ENCODE measurements around the gene IL17RE. TPM values are rescaled to one million over a fixed set of nuclear protein-coding genes. Genes with fewer than 3 reads are reported as not detected.

Gene IL17RE
- polyA plus RNA-seq, 1 experiment: 2.0 TPM

DNA sequence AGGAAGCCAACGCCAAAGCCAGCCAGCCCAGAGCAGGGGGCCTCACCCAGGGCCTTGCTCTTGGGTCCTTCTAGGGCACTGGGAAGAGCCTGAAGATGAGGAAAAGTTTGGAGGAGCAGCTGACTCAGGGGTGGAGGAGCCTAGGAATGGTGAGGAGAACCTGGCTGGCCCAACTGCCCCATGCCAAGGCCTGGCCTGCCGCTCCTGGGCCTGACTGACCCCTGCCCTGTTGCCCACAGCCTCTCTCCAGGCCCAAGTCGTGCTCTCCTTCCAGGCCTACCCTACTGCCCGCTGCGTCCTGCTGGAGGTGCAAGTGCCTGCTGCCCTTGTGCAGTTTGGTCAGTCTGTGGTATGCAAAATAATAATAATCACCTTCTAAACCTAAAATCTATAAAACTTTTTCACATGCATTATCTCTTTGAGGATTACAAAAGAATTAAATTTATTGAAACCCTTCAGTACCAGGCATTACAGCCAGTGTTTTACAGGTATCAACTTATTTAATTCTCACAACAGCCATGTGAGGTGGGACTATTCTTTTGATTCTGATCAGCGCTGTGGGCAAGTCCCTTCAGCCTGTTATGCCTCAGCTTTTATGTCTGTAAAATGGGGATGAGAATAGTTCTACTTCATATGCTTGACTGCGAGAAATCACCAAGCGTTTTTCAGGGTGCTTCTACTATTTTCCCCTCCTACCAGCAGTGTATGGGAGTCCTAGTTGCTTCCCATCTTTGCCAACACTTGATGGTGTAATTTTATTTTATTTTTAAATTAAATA, 15.8 kb downstream of the IL17RE start:
- ChIA-PET CTCF (no interaction called here), POLR2A (no interaction called here)
- H3K27ac ChIP-seq (ENCODE audit: low read depth, low read length): no peak overlapping the region
- TF ChIP-seq, protein P1, sequence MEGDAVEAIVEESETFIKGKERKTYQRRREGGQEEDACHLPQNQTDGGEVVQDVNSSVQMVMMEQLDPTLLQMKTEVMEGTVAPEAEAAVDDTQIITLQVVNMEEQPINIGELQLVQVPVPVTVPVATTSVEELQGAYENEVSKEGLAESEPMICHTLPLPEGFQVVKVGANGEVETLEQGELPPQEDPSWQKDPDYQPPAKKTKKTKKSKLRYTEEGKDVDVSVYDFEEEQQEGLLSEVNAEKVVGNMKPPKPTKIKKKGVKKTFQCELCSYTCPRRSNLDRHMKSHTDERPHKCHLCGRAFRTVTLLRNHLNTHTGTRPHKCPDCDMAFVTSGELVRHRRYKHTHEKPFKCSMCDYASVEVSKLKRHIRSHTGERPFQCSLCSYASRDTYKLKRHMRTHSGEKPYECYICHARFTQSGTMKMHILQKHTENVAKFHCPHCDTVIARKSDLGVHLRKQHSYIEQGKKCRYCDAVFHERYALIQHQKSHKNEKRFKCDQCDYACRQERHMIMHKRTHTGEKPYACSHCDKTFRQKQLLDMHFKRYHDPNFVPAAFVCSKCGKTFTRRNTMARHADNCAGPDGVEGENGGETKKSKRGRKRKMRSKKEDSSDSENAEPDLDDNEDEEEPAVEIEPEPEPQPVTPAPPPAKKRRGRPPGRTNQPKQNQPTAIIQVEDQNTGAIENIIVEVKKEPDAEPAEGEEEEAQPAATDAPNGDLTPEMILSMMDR (IDR thresholded peaks at IDR 0.05; ENCODE audit: low read depth, low read length): no peak
- DNase-seq (ENCODE audit: low read depth, low spot score): no peak
- no peak overlapping the region for H3K4me3 ChIP-seq (ENCODE audit: low read depth, low read length)
- H3K9me3 ChIP-seq (ENCODE audit: control insufficient read depth, insufficient read depth, low read length): no peaks in the 10 kb centered on the region; the same call in 1 of the 2 replicates
- no peaks in the 10 kb centered on the region for H3K27me3 ChIP-seq (ENCODE audit: control insufficient read depth, insufficient read depth, low read length)

- ChIA-PET CTCF (no interaction called here), POLR2A (no interaction called here)
- no peak for DNase-seq (ENCODE audit: low read depth, low spot score)
- no peaks in the 10 kb centered on the region for H3K27me3 ChIP-seq (ENCODE audit: control insufficient read depth, insufficient read depth, low read length)
- TF ChIP-seq, protein P1 (IDR thresholded peaks at IDR 0.05; ENCODE audit: low read depth, low read length): no peak
- H3K9me3 ChIP-seq (ENCODE audit: control insufficient read depth, insufficient read depth, low read length): no peaks in the 10 kb centered on the region; the same call in 1 of the 2 replicates
- H3K4me3 ChIP-seq (ENCODE audit: low read depth, low read length): no peak overlapping the region
- H3K27ac ChIP-seq (ENCODE audit: low read depth, low read length): no peak overlapping the region
These were observed 25.5 kb downstream of the IL17RE start for GRCh38 chr3:9928158-9928557.

GRCh38 chr3:9930804-9931418, 28.3 kb downstream of the IL17RE start:
- no peak for DNase-seq (ENCODE audit: low read depth, low spot score)
- Histone ChIP-seq H3K27me3 (ENCODE audit: control insufficient read depth, insufficient read depth, low read length) (no peaks in the 10 kb centered on the region), H3K27ac (ENCODE audit: low read depth, low read length) (no peak overlapping the region), H3K9me3 (ENCODE audit: control insufficient read depth, insufficient read depth, low read length) (no peaks in the 10 kb centered on the region; the same call in 1 of the 2 replicates), H3K4me3 (ENCODE audit: low read depth, low read length) (no peak overlapping the region)
- CTCF ChIA-PET: interaction anchor here (0.5 to 5.4 kb wide), 13 partner anchors 15 to 577 kb away, joined by 3 to 43 read pairs (median 4); partner anchors contain the start of gene IL17RC
- POLR2A ChIA-PET: interaction anchor here (0.6 kb wide), 1 partner anchor 28 kb away, joined by 3 read pairs; no protein-coding TSS in a partner anchor
- TF ChIP-seq, protein P1 (IDR thresholded peaks at IDR 0.05; ENCODE audit: low read depth, low read length): 0 out of 2 replicates have a peak, but pooled peaks have one; percentile 5

- TF ChIP-seq, protein P1 (IDR thresholded peaks at IDR 0.05; ENCODE audit: low read depth, low read length): no peak
- peak overlapping the region; percentile 93 for H3K27ac ChIP-seq (ENCODE audit: low read depth, low read length)
- CTCF ChIA-PET: interaction anchor here (0.6 to 5.4 kb wide), 35 partner anchors 11 to 1490 kb away, joined by 3 to 43 read pairs (median 5); partner anchors contain the start of genes IL17RC, PRRT3, RPUSD3 and TATDN2
These were observed 29.8 kb downstream of the IL17RE start for GRCh38 chr3:9932535-9932842.

More at GRCh38 chr3:9932535-9932842, 29.8 kb downstream of the IL17RE start:
- Histone ChIP-seq H3K27me3 (ENCODE audit: control insufficient read depth, insufficient read depth, low read length) (no peaks in the 10 kb centered on the region), H3K4me3 (ENCODE audit: low read depth, low read length) (peak overlapping the region; percentile 77), H3K9me3 (ENCODE audit: control insufficient read depth, insufficient read depth, low read length) (no peaks in the 10 kb centered on the region; the same call in 1 of the 2 replicates)
- DNase-seq (ENCODE audit: low read depth, low spot score): no peak
- POLR2A ChIA-PET: interaction anchor here (0.6 to 2.2 kb wide), 8 partner anchors 11 to 140 kb away, joined by 3 to 22 read pairs (median 6); partner anchors contain the start of genes ARPC4, IL17RE and JAGN1
